ENCODE measurements around the gene SLC45A1. TPM values are rescaled to one million over a fixed set of nuclear protein-coding genes. Genes with fewer than 3 reads are reported as not detected.

The SLC45A1 gene
- polyA plus RNA-seq, 1 donor (not counting 4 experiments of a cell fraction or from before 2014, with no cell fraction given) = 0.14 TPM

DNA sequence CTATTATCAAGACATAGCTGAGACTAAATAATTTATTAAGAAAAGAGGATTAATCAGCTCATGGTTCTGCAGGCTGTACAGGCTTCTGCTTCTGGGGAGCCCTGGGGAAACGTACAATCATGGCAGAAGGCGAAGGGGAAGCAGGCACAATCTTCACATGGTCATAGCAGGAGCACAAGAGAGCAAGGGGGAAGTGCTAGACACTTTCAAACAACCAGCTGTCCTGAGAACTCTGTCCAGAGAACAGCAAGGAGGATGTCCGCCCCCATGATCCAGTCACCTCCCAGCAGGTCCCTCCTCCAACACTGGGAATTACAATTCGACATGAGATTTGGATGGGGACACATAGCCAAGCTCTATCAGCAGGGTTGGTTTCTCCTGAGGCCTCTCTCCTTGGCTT, 10.3 kb upstream of the SLC45A1 start:
- Histone ChIP-seq H2AFZ (ENCODE audit: control insufficient read depth, low read length) (no peak overlapping the region), H3K27me3 (ENCODE audit: control insufficient read depth, extremely low read depth, insufficient read depth, low read length) (no peaks in the 10 kb centered on the region), H3K27ac (ENCODE audit: control insufficient read depth, insufficient read depth, low read length) (no peak overlapping the region), H3K9me1 (ENCODE audit: control insufficient read depth, extremely low read depth, insufficient read depth, low read length) (no peaks in the 10 kb centered on the region), H3K9me3 (ENCODE audit: control insufficient read depth, low read depth, low read length) (no peaks in the 10 kb centered on the region), H4K20me1 (ENCODE audit: control insufficient read depth, extremely low read depth, insufficient read depth, low read length) (no peaks in the 10 kb centered on the region), H3K4me1 (ENCODE audit: control insufficient read depth, extremely low read depth, insufficient read depth, low read length) (no peaks in the 10 kb centered on the region), H3K4me2 (ENCODE audit: control insufficient read depth, extremely low read depth, insufficient read depth, low read depth, low read length) (no peak overlapping the region), H3K9ac (ENCODE audit: control insufficient read depth, extremely low read depth, insufficient read depth, low read length) (no peak overlapping the region), H3K36me3 (ENCODE audit: control insufficient read depth in 2 of 2, extremely low read depth in 1 of 2, insufficient read depth in 2 of 2, low read length in 2 of 2) (no peaks in the 10 kb centered on the region), H3K79me2 (ENCODE audit: control insufficient read depth, insufficient read depth, low read length) (no peaks in the 10 kb centered on the region), H3K4me3 (ENCODE audit: control insufficient read depth in 2 of 3, extremely low read depth in 1 of 3, insufficient read depth in 2 of 3, low read depth in 1 of 3, low read length in 3 of 3) (no peak overlapping the region)
- dilution Hi-C loops (cut with MboI; ENCODE audit: extremely low pct_ligation_motif_present, low sequenced_read_pairs) = loop anchor here (25.0 kb wide), 1 partner anchor 295 kb away; no protein-coding TSS in a partner anchor
- DNase-seq (ENCODE audit: low read depth, low spot score) (no peak), FAIRE-seq (no peak)
- no peak for TF ChIP-seq EZH2 (IDR thresholded peaks at IDR 0.05; ENCODE audit: low read length)
- TF ChIP-seq, protein P1, sequence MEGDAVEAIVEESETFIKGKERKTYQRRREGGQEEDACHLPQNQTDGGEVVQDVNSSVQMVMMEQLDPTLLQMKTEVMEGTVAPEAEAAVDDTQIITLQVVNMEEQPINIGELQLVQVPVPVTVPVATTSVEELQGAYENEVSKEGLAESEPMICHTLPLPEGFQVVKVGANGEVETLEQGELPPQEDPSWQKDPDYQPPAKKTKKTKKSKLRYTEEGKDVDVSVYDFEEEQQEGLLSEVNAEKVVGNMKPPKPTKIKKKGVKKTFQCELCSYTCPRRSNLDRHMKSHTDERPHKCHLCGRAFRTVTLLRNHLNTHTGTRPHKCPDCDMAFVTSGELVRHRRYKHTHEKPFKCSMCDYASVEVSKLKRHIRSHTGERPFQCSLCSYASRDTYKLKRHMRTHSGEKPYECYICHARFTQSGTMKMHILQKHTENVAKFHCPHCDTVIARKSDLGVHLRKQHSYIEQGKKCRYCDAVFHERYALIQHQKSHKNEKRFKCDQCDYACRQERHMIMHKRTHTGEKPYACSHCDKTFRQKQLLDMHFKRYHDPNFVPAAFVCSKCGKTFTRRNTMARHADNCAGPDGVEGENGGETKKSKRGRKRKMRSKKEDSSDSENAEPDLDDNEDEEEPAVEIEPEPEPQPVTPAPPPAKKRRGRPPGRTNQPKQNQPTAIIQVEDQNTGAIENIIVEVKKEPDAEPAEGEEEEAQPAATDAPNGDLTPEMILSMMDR (optimal IDR thresholded peaks at IDR 0.05 in 1 of 3, IDR thresholded peaks at IDR 0.05 in 1 of 3, conservative IDR thresholded peaks at IDR 0.05 in 1 of 3; ENCODE audit: extremely low read depth in 1 of 3, insufficient read depth in 2 of 3, low read length in 3 of 3) = no peak

GRCh38 chr1:8311068-8311718, 6.7 kb upstream of the SLC45A1 start:
- Histone ChIP-seq H3K27ac (ENCODE audit: control insufficient read depth, insufficient read depth, low read length) (no peak overlapping the region), H3K4me3 (ENCODE audit: control insufficient read depth in 2 of 3, extremely low read depth in 1 of 3, insufficient read depth in 2 of 3, low read depth in 1 of 3, low read length in 3 of 3) (no peak overlapping the region), H3K9me3 (ENCODE audit: control insufficient read depth, low read depth, low read length) (no peaks in the 10 kb centered on the region), H3K27me3 (ENCODE audit: control insufficient read depth, extremely low read depth, insufficient read depth, low read length) (no peaks in the 10 kb centered on the region), H4K20me1 (ENCODE audit: control insufficient read depth, extremely low read depth, insufficient read depth, low read length) (no peaks in the 10 kb centered on the region), H3K4me2 (ENCODE audit: control insufficient read depth, extremely low read depth, insufficient read depth, low read depth, low read length) (no peak overlapping the region), H3K36me3 (ENCODE audit: control insufficient read depth in 2 of 2, extremely low read depth in 1 of 2, insufficient read depth in 2 of 2, low read length in 2 of 2) (no peaks in the 10 kb centered on the region), H3K4me1 (ENCODE audit: control insufficient read depth, extremely low read depth, insufficient read depth, low read length) (no peaks in the 10 kb centered on the region), H3K9me1 (ENCODE audit: control insufficient read depth, extremely low read depth, insufficient read depth, low read length) (no peaks in the 10 kb centered on the region), H2AFZ (ENCODE audit: control insufficient read depth, low read length) (no peak overlapping the region), H3K9ac (ENCODE audit: control insufficient read depth, extremely low read depth, insufficient read depth, low read length) (no peak overlapping the region), H3K79me2 (ENCODE audit: control insufficient read depth, insufficient read depth, low read length) (no peaks in the 10 kb centered on the region)
- no peak for DNase-seq (ENCODE audit: low read depth, low spot score)
- dilution Hi-C loops (cut with MboI; ENCODE audit: extremely low pct_ligation_motif_present, low sequenced_read_pairs) = loop anchor here (25.0 kb wide), 1 partner anchor 299 kb away; no protein-coding TSS in a partner anchor
- TF ChIP-seq EZH2 (IDR thresholded peaks at IDR 0.05; ENCODE audit: low read length) = no peak
- TF ChIP-seq, protein P1 (optimal IDR thresholded peaks at IDR 0.05 in 1 of 3, IDR thresholded peaks at IDR 0.05 in 1 of 3, conservative IDR thresholded peaks at IDR 0.05 in 1 of 3; ENCODE audit: extremely low read depth in 1 of 3, insufficient read depth in 2 of 3, low read length in 3 of 3) = no peak
- no peak for FAIRE-seq
